BE2C (cell line): ENCODE results near the gene ARHGAP26.
A peak's percentile ranks its signal among the peaks of the same experiment; 100 is the strongest.
"Not testable (repeated sequence)": the region's sequence is repeated elsewhere in the genome, so short reads cannot be mapped to it uniquely, and the experiment has no call there.

Source experiments
- DNase-seq: peaks from one replicate; pipeline ENCODE4 v3.0.0-alpha.2; 2020
- H3K27me3 ChIP-seq: fragments of 250-450 bp; sonication (Bioruptor Pico); 2 replicates; pipeline ENCODE4 v1.5.1; 2020; ENCODE audit warnings: mild to moderate bottlenecking
- H3K36me3 ChIP-seq: fragments of 250-450 bp; sonication (Bioruptor Pico); 2 replicates; pipeline ENCODE4 v1.5.1; 2020; ENCODE audit warnings: mild to moderate bottlenecking
- H3K4me1 ChIP-seq: fragments of 250-450 bp; sonication (Bioruptor Pico); 2 replicates; pipeline ENCODE4 v1.5.1; 2020
- H3K4me3 ChIP-seq: 2 replicates; pipeline ENCODE4 v1.5.1; 2011; ENCODE audit warnings: low read depth, low read length
- H3K9me3 ChIP-seq: fragments of 250-450 bp; sonication (Bioruptor Pico); 2 replicates; pipeline ENCODE4 v1.5.1; 2020
- TF ChIP-seq, protein P1 (sequence below): IDR thresholded peaks from 2 replicates; pipeline ENCODE4 v1.5.1; 2012; ENCODE audit warnings: mild to moderate bottlenecking, low read depth, low read length

The ARHGAP26 gene

DNA sequence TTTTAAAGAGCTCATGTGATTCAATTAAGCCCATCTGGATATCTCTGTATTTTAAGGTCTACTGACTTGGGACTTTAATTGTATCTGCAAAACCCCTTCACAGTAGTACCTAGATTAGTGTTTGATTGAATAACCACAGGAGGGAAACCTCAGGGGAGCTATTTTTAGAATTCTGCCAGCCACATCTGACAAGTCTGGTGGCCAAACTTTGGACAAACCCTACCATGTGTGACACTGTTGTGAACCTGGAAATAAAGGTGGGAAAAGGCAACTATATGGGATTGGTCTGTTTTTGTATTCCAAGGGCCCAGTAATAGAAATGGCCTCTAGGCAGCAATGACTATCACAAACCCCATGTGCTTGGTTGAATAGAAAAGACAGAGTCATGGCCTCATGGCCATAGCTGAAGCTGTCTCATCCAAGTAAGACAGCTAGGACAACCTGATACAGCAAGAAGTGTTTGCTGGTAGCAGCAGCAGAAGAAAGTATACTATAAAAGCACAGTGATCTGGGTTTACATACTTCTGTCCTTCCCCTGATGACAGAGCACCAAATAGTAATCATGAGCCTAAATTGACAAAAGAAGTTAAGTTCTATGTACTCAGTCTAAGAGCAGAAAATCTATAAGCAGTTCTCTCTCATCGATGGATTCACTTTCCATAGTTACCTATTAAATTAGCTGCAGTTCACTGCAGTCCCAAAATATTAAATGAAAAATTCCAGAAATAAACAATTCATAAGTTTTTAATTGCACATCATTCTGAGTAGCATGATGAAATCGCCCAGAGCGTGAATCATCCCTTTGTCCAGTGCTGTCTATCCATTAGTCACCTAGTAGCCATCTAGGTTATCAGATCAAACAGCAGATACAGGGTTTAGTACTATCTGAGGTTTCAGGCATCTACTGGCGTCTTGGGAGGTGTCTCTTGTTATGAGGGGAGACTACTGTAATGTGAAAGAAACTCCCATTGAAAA, 189.8 kb downstream of the ARHGAP26 start:
- Histone ChIP-seq H3K9me3 (no peaks in the 10 kb centered on the region), H3K36me3 (no peaks in the 10 kb centered on the region), H3K4me1 (peaks cover 12% of the 10 kb centered on the region), H3K27me3 (no peaks in the 10 kb centered on the region), H3K4me3 (no peak overlapping the region)
- TF ChIP-seq, protein P1, sequence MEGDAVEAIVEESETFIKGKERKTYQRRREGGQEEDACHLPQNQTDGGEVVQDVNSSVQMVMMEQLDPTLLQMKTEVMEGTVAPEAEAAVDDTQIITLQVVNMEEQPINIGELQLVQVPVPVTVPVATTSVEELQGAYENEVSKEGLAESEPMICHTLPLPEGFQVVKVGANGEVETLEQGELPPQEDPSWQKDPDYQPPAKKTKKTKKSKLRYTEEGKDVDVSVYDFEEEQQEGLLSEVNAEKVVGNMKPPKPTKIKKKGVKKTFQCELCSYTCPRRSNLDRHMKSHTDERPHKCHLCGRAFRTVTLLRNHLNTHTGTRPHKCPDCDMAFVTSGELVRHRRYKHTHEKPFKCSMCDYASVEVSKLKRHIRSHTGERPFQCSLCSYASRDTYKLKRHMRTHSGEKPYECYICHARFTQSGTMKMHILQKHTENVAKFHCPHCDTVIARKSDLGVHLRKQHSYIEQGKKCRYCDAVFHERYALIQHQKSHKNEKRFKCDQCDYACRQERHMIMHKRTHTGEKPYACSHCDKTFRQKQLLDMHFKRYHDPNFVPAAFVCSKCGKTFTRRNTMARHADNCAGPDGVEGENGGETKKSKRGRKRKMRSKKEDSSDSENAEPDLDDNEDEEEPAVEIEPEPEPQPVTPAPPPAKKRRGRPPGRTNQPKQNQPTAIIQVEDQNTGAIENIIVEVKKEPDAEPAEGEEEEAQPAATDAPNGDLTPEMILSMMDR = no peak; the same call in 1 of the 2 replicates
- peak; percentile 63 for DNase-seq

GRCh38 chr5:142961440-142962173, 191.4 kb downstream of the ARHGAP26 start:
- Histone ChIP-seq H3K4me1 (peaks cover 12% of the 10 kb centered on the region), H3K4me3 (no peak overlapping the region)

DNA sequence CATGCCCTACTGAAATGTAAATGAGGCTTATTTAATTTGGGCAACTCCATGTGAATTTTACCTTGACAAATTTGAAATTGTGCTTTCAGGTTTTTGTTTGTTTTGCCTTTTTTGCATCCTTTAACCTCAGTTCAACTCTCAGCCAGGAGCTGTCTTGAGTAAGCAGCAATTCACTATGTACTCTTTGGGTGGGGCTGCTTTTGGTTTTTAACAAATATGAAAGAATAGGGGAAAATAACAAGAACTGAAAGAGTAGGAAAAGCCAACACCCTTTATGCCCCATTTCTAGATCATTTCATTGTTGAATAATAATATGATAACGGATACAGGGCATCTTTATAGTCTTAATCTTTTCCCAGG, 192.0 kb downstream of the ARHGAP26 start:
- Histone ChIP-seq H3K27me3 (no peaks in the 10 kb centered on the region), H3K4me1 (peaks cover 12% of the 10 kb centered on the region), H3K9me3 (no peaks in the 10 kb centered on the region), H3K36me3 (no peaks in the 10 kb centered on the region), H3K4me3 (no peak overlapping the region)
- TF ChIP-seq, protein P1 = no peak
- no peak for DNase-seq

More at GRCh38 chr5:142961440-142962173, 191.4 kb downstream of the ARHGAP26 start:
- no peak for DNase-seq
- no peaks in the 10 kb centered on the region for H3K9me3 ChIP-seq
- H3K27me3 ChIP-seq = no peaks in the 10 kb centered on the region
- H3K36me3 ChIP-seq = no peaks in the 10 kb centered on the region
- TF ChIP-seq, protein P1 = no peak

- TF ChIP-seq, protein P1 = peak; percentile 40; the same call in 1 of the 2 replicates
- not testable (repeated sequence) for H3K27me3 ChIP-seq, H3K36me3 ChIP-seq, H3K4me1 ChIP-seq, H3K4me3 ChIP-seq, H3K9me3 ChIP-seq
- DNase-seq = peak; percentile 47
Measured at GRCh38 chr5:142965258-142966120, 195.3 kb downstream of the ARHGAP26 start.

DNA sequence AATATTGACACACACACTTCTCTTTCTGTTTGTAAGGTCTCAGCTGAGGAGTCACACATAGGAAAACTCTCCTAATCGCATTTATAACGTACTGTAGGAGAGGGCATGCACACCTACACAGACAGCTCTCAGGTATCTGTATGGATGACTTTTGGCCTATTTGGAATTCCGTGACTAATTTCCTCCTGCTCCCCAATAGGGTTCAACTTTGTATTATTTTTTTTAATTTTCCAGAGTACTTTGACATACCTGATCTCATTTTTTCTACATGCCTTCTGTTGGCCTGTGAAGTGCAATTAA, 195.9 kb downstream of the ARHGAP26 start:
- no peaks in the 10 kb centered on the region for H3K36me3 ChIP-seq
- H3K9me3 ChIP-seq = no peaks in the 10 kb centered on the region
- TF ChIP-seq, protein P1 = no peak
- no peak overlapping the region for H3K4me3 ChIP-seq
- H3K27me3 ChIP-seq = no peaks in the 10 kb centered on the region
- DNase-seq = no peak
- peaks cover 1% of the 10 kb centered on the region; the same call in 1 of the 2 replicates for H3K4me1 ChIP-seq
